Vagina (tissue), 2 donors: ENCODE results near the gene ZNF787. TPM values are rescaled to one million over a fixed set of nuclear protein-coding genes. Genes with fewer than 3 reads are reported as not detected.
A peak's percentile ranks its signal among the peaks of the same experiment; 100 is the strongest.

Experiments used
- DNase-seq, 2 donors: peaks; one replicate each; pipeline ENCODE4 v3.0.0-alpha.2; 2017; ENCODE audit errors: extremely low spot score in 2 of 2
- H3K27ac ChIP-seq: fragments of 200-600 bp; sonication (generic); one replicate; pipeline ENCODE4 v1.5.1; 2019
- H3K27me3 ChIP-seq: fragments of 200-600 bp; sonication (generic); one replicate; pipeline ENCODE4 v1.5.1; 2019
- H3K36me3 ChIP-seq, 2 donors: fragments of 200-600 bp; sonication (generic); one replicate each; pipeline ENCODE4 v1.5.1; 2017 to 2019
- H3K4me1 ChIP-seq: fragments of 200-600 bp; sonication (generic); one replicate; pipeline ENCODE4 v1.5.1; 2019
- H3K4me3 ChIP-seq, 2 donors: fragments of 200-600 bp; sonication (generic); 1 replicate in 1 of 2; 2 replicates in 1 of 2; pipeline ENCODE4 v1.5.1; 2016 to 2019
- H3K9me3 ChIP-seq: fragments of 200-600 bp; sonication (generic); one replicate; pipeline ENCODE4 v1.5.1; 2019
- CTCF ChIP-seq, 3 experiments: fragments of 450-650 bp in 2 of 3; fragments of 200-600 bp in 1 of 3; sonication (generic) in 1 of 3; IDR thresholded peaks; one replicate each; pipeline ENCODE4 v1.5.1; 2017 to 2019; ENCODE audit warnings: antibody characterized with exemption in 3 of 3, mild to moderate bottlenecking in 2 of 3, moderate library complexity in 2 of 3
- POLR2A ChIP-seq, 2 donors: fragments of 450-650 bp; IDR thresholded peaks; one replicate each; pipeline ENCODE4 v1.6.1; 2017; ENCODE audit warnings: antibody characterized with exemption in 2 of 2, mild to moderate bottlenecking in 2 of 2, moderate library complexity in 2 of 2
- POLR2AphosphoS5 ChIP-seq, 2 donors: sonication (generic); formaldehyde crosslinking; IDR thresholded peaks; one replicate each; pipeline ENCODE4 v1.9.0; 2017; ENCODE audit warnings: antibody characterized with exemption in 2 of 2, mild to moderate bottlenecking in 2 of 2, low read depth in 1 of 2; ENCODE audit not compliant: insufficient read depth in 1 of 2
- intact Hi-C: fragments of 100-400 bp; cut with DNase I; formaldehyde crosslinking; loops from one replicate; pipeline ENCODE4 v1.15.1; 2023
- total RNA-seq: library from RNA; depleted of rRNA; stranded (reverse); fragments of >200 nt; gene quantifications from one replicate; pipeline ENCODE4 v1.2.3, GENCODE V29; 2016

The ZNF787 gene
- total RNA-seq, 1 donor from 2014 or later: 13.5 TPM

GRCh38 chr19:56118666-56119581, 2.2 kb downstream of the ZNF787 start:
- Histone ChIP-seq H3K9me3 (no peaks in the 10 kb centered on the region), H3K4me1 (peaks cover 73% of the 10 kb centered on the region), H3K27me3 (no peaks in the 10 kb centered on the region), H3K4me3 (peak overlapping the region; percentile 81 to 84), H3K36me3 (no peaks in the 10 kb centered on the region), H3K27ac (peak overlapping the region; percentile 96)
- TF ChIP-seq POLR2A (IDR thresholded peaks at IDR 0.05) (no peak), POLR2AphosphoS5 (IDR thresholded peaks at IDR 0.05; ENCODE audit: insufficient read depth in 1 of 2, low read depth in 1 of 2) (no peak), CTCF (IDR thresholded peaks at IDR 0.05) (no peak)
- DNase-seq: no peak
- intact Hi-C loops: no loop called here

DNA sequence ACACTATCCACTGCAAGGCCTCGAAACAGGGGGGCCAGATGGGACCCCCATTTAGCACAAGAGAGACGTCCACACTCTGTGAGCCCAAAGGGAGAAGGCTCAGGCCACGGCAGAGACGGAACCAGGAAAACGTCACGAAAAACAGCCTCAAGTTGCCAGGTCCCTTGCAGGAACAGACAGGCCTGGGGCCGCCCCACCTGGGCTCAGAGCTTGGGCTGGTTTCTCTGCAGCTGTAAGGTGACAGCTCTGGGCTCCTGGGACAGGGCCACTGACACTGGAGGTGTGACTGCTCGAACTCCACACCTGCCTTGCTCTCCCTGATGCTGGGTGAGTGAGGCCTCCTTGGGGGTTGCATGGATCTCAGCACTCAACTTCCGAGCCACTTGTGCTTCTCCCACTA, 3.2 kb downstream of the ZNF787 start:
- Histone ChIP-seq H3K9me3 (no peaks in the 10 kb centered on the region), H3K4me3 (no peak overlapping the region), H3K36me3 (no peaks in the 10 kb centered on the region), H3K4me1 (peaks cover 83% of the 10 kb centered on the region), H3K27ac (no peak overlapping the region), H3K27me3 (no peaks in the 10 kb centered on the region)
- DNase-seq: no peak
- no peak for TF ChIP-seq POLR2AphosphoS5 (IDR thresholded peaks at IDR 0.05; ENCODE audit: insufficient read depth in 1 of 2, low read depth in 1 of 2)
- no peak for TF ChIP-seq CTCF (IDR thresholded peaks at IDR 0.05)
- TF ChIP-seq POLR2A (IDR thresholded peaks at IDR 0.05): no peak
- intact Hi-C loops: no loop called here

GRCh38 chr19:56117376-56117884, 3.7 kb downstream of the ZNF787 start:
- no peak for DNase-seq
- H3K27ac ChIP-seq: no peak overlapping the region
- no peak overlapping the region for H3K4me3 ChIP-seq
- no peaks in the 10 kb centered on the region for H3K9me3 ChIP-seq
- no peaks in the 10 kb centered on the region for H3K27me3 ChIP-seq
- TF ChIP-seq POLR2AphosphoS5 (IDR thresholded peaks at IDR 0.05; ENCODE audit: insufficient read depth in 1 of 2, low read depth in 1 of 2) (no peak), POLR2A (IDR thresholded peaks at IDR 0.05) (no peak), CTCF (IDR thresholded peaks at IDR 0.05) (no peak)
- intact Hi-C loops: no loop called here
- H3K36me3 ChIP-seq: no peaks in the 10 kb centered on the region
- peaks cover 88% of the 10 kb centered on the region for H3K4me1 ChIP-seq

DNA sequence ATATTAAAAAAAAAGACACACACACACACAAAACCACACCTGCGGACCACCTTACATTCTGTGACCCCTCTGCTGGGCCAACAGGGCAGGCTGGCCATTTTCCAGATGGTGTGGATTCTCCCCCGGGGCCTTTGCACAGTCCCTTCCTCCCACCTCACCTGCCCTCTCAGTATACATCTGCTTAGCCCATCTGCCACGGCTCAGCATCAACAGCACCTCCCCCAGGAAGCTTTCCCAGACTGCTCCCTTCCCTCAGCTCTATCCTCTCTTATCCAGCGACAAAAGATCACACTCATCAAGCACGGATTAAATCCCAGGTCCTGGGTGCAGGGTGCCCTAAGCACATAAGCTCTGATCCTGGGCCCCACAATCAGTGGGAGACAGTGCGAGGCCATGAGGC, 4.5 kb downstream of the ZNF787 start:
- no peaks in the 10 kb centered on the region for H3K9me3 ChIP-seq
- H3K4me3 ChIP-seq: no peak overlapping the region
- TF ChIP-seq POLR2A (IDR thresholded peaks at IDR 0.05) (no peak), CTCF (IDR thresholded peaks at IDR 0.05) (no peak), POLR2AphosphoS5 (IDR thresholded peaks at IDR 0.05; ENCODE audit: insufficient read depth in 1 of 2, low read depth in 1 of 2) (no peak)
- DNase-seq: no peak
- peaks cover 89% of the 10 kb centered on the region for H3K4me1 ChIP-seq
- intact Hi-C loops: no loop called here
- no peak overlapping the region for H3K27ac ChIP-seq
- no peaks in the 10 kb centered on the region for H3K27me3 ChIP-seq
- no peaks in the 10 kb centered on the region for H3K36me3 ChIP-seq

DNA sequence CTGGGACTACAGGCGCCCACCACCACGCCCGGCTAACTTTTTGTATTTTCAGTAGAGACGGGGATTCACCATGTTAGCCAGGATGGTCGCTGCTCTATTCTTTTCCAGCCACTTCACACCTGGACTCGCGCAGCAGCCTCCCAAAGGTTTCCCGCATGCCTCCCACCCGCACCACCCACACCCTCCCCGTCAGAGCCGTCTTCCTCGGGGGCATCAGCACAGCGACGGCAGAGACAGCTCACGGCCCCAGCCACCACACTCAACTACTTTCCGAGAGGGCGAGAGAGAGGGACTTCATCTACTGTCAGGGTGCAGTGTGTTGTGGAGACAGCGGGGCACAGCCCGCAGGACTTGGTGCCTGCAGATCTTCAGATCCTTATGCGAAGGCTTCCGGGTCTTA, 5.6 kb downstream of the ZNF787 start:
- H3K4me1 ChIP-seq: peaks cover 100% of the 10 kb centered on the region
- TF ChIP-seq POLR2AphosphoS5 (IDR thresholded peaks at IDR 0.05; ENCODE audit: insufficient read depth in 1 of 2, low read depth in 1 of 2) (no peak), CTCF (IDR thresholded peaks at IDR 0.05) (no peak), POLR2A (IDR thresholded peaks at IDR 0.05) (no peak)
- DNase-seq: no peak
- intact Hi-C loops: no loop called here
- no peaks in the 10 kb centered on the region for H3K36me3 ChIP-seq
- H3K27me3 ChIP-seq: no peaks in the 10 kb centered on the region
- H3K9me3 ChIP-seq: no peaks in the 10 kb centered on the region
- H3K4me3 ChIP-seq: no peak overlapping the region
- no peak overlapping the region for H3K27ac ChIP-seq
